Measurements from ENCODE around the gene RPS6KB2. TPM values are rescaled to one million over a fixed set of nuclear protein-coding genes. Genes with fewer than 3 reads are reported as not detected.
"Not testable (repeated sequence)": the region's sequence is repeated elsewhere in the genome, so short reads cannot be mapped to it uniquely, and the experiment has no call there.

Gene RPS6KB2
- total and polyA plus RNA-seq, 10 of the 15 experiments (the other 5 are each of a cell fraction or from before 2014, with no cell fraction given) = 0.39 to 101 (median 58.4) TPM

DNA sequence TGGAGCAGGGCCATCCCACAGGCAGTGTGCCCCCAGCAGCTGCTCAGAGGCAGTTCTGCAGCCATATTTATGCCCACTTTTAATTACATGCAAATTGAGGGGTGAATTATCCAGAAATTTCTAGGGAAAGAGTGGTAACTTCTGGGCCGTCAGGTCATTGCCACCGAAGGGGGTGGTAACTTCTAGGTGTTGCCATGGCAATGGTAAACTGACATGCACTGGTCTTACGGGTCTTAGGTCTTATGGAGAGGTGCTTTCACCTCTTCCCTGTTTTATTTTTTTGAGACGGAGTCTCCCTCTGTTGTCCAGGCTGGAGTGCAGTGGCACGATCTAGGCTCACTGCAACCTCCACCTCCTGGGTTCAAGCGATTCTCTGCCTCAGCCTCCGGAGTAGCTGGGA is 44.6 kb downstream of the RPS6KB2 start:
- Histone ChIP-seq H4K20me1 (ENCODE audit: control insufficient read depth, insufficient read depth) (no peaks in the 10 kb centered on the region), H3K4me3 (no peak overlapping the region), H2AFZ (ENCODE audit: control insufficient read depth, low read depth, low read length) (no peak overlapping the region), H3K4me2 (ENCODE audit: control insufficient read depth, insufficient read depth) (no peak overlapping the region), H3K79me2 (ENCODE audit: control insufficient read depth, insufficient read depth, low read length) (peaks cover 7% of the 10 kb centered on the region), H3K9ac (ENCODE audit: control insufficient read depth, insufficient read depth, low read length) (no peak overlapping the region), H3K36me3 (ENCODE audit: control insufficient read depth in 2 of 2, insufficient read depth in 2 of 2, low read length in 1 of 2) (no peaks in the 10 kb centered on the region), H3K27me3 (replicated peaks in 1 of 2; ENCODE audit: control insufficient read depth in 2 of 2, insufficient read depth in 2 of 2, low read length in 1 of 2) (no peaks in the 10 kb centered on the region), H3K9me3 (replicated peaks; ENCODE audit: control insufficient read depth, insufficient read depth, low read length) (no peaks in the 10 kb centered on the region; the same call in 2 of the 3 replicates), H3K27ac (ENCODE audit: control insufficient read depth, insufficient read depth) (no peak overlapping the region), H3K4me1 (ENCODE audit: control insufficient read depth, insufficient read depth, low read length) (peaks cover 16% of the 10 kb centered on the region)
- ChIA-PET SMC1A (ENCODE audit: uncharacterized antibody, unreplicated experiment) (interaction anchor here (1.0 kb wide), 1 partner anchor 128 kb away, joined by 3 read pairs; no protein-coding TSS in a partner anchor), CTCF (interaction anchor here (1.1 kb wide), 1 partner anchor 70 kb away, joined by 3 read pairs; no protein-coding TSS in a partner anchor), RAD21 (ENCODE audit: unreplicated experiment) (no interaction called here), POLR2A (interaction anchor here (6.4 kb wide), 1 partner anchor 70 kb away, joined by 72 read pairs; the partner anchor contains the start of genes PPP1CA and TBC1D10C)
- TF ChIP-seq ZNF274 (IDR thresholded peaks at IDR 0.05; ENCODE audit: insufficient read depth, insufficient read length) (no peak), PKNOX1 (IDR thresholded peaks at IDR 0.05) (peak; percentile 56)
- intact Hi-C loops (cut with micrococcal nuclease; ENCODE audit: unreplicated experiment) (no loop called here), in situ Hi-C loops (cut with MboI) (no loop called here)
- no TSS peak for BruUV-seq (replicated peaks)
- WGBS (ENCODE audit: insufficient coverage, insufficient replicate concordance, low lambda C conversion rate, missing lambda C conversion rate) = 59% methylated on average over 7 of the region's 7 CpGs
- no peak for DNase-seq (ENCODE audit: low read depth, low spot score)
- FAIRE-seq = no peak
- no peak for ATAC-seq

GRCh38 chr11:67476692-67477091 is 48.4 kb downstream of the RPS6KB2 start:
- H3K4me2 ChIP-seq (ENCODE audit: control insufficient read depth, insufficient read depth); H3K4me1 ChIP-seq (ENCODE audit: control insufficient read depth, insufficient read depth, low read length); FAIRE-seq; H3K9me3 ChIP-seq (replicated peaks; ENCODE audit: control insufficient read depth, insufficient read depth, low read length); H3K36me3 ChIP-seq (ENCODE audit: control insufficient read depth in 2 of 2, insufficient read depth in 2 of 2, low read length in 1 of 2); H2AFZ ChIP-seq (ENCODE audit: control insufficient read depth, low read depth, low read length); H3K4me3 ChIP-seq; ATAC-seq; H4K20me1 ChIP-seq (ENCODE audit: control insufficient read depth, insufficient read depth); in situ Hi-C loops (cut with MboI); H3K27me3 ChIP-seq (replicated peaks in 1 of 2; ENCODE audit: control insufficient read depth in 2 of 2, insufficient read depth in 2 of 2, low read length in 1 of 2); H3K27ac ChIP-seq (ENCODE audit: control insufficient read depth, insufficient read depth); BruUV-seq (replicated peaks); intact Hi-C loops (cut with micrococcal nuclease; ENCODE audit: unreplicated experiment); H3K9ac ChIP-seq (ENCODE audit: control insufficient read depth, insufficient read depth, low read length); H3K79me2 ChIP-seq (ENCODE audit: control insufficient read depth, insufficient read depth, low read length); DNase-seq (ENCODE audit: low read depth, low spot score): not testable (repeated sequence)
- TF ChIP-seq NFYB (IDR thresholded peaks at IDR 0.05; ENCODE audit: insufficient read depth, low read depth, low read length) = 0 out of 2 replicates have a peak, but pooled peaks have one; percentile 31
- WGBS (ENCODE audit: insufficient coverage, insufficient replicate concordance, low lambda C conversion rate, missing lambda C conversion rate) = 79% methylated on average over 10 of the region's 10 CpGs
- ChIA-PET SMC1A (ENCODE audit: uncharacterized antibody, unreplicated experiment) (interaction anchor here (0.6 kb wide), 1 partner anchor 111 kb away, joined by 3 read pairs; no protein-coding TSS in a partner anchor), CTCF (interaction anchor here (0.6 to 2.0 kb wide), 2 partner anchors 75 to 93 kb away, joined by 3 to 7 read pairs; partner anchors contain the start of gene PPP1CA), RAD21 (ENCODE audit: unreplicated experiment) (interaction anchor here (1.4 kb wide), 1 partner anchor 9 kb away, joined by 3 read pairs; no protein-coding TSS in a partner anchor), POLR2A (interaction anchor here (0.7 to 1.7 kb wide), 2 partner anchors 11 to 71 kb away, joined by 4 read pairs; no protein-coding TSS in a partner anchor)

DNA sequence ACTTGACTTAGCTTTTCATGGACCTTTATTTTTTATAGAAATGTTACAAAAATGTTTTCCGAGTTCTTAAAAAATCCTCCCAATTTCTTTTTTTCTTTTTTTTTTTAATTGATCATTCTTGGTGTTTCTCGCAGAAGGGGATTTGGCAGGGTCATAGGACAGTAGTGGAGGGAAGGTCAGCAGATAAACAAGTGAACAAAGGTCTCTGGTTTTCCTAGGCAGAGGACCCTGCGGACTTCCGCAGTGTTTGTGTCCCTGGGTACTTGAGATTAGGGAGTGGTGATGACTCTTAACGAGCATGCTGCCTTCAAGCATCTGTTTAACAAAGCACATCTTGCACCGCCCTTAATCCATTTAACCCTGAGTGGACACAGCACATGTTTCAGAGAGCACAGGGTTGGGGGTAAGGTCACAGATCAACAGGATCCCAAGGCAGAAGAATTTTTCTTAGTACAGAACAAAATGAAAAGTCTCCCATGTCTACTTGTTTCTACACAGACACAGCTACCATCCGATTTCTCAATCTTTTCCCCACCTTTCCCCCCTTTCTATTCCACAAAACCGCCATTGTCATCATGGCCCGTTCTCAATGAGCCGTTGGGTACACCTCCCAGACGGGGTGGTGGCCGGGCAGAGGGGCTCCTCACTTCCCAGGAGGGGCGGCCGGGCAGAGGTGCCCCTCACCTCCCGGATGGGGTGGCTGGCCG is 49.2 kb downstream of the RPS6KB2 start:
- BruUV-seq (replicated peaks); H4K20me1 ChIP-seq (ENCODE audit: control insufficient read depth, insufficient read depth); H3K79me2 ChIP-seq (ENCODE audit: control insufficient read depth, insufficient read depth, low read length); FAIRE-seq; DNase-seq (ENCODE audit: low read depth, low spot score); in situ Hi-C loops (cut with MboI); ATAC-seq; H3K36me3 ChIP-seq (ENCODE audit: control insufficient read depth in 2 of 2, insufficient read depth in 2 of 2, low read length in 1 of 2); H3K27me3 ChIP-seq (replicated peaks in 1 of 2; ENCODE audit: control insufficient read depth in 2 of 2, insufficient read depth in 2 of 2, low read length in 1 of 2); H3K4me3 ChIP-seq; H3K4me2 ChIP-seq (ENCODE audit: control insufficient read depth, insufficient read depth); H2AFZ ChIP-seq (ENCODE audit: control insufficient read depth, low read depth, low read length); intact Hi-C loops (cut with micrococcal nuclease; ENCODE audit: unreplicated experiment); H3K4me1 ChIP-seq (ENCODE audit: control insufficient read depth, insufficient read depth, low read length); H3K9me3 ChIP-seq (replicated peaks; ENCODE audit: control insufficient read depth, insufficient read depth, low read length); H3K27ac ChIP-seq (ENCODE audit: control insufficient read depth, insufficient read depth); H3K9ac ChIP-seq (ENCODE audit: control insufficient read depth, insufficient read depth, low read length): not testable (repeated sequence)
- SMC1A ChIA-PET (ENCODE audit: uncharacterized antibody, unreplicated experiment) = interaction anchor here (0.6 kb wide), 1 partner anchor 111 kb away, joined by 3 read pairs; no protein-coding TSS in a partner anchor
- 68% methylated on average over 15 of the region's 16 CpGs for WGBS (ENCODE audit: insufficient coverage, insufficient replicate concordance, low lambda C conversion rate, missing lambda C conversion rate)
- RAD21 ChIA-PET (ENCODE audit: unreplicated experiment) = interaction anchor here (1.4 kb wide), 1 partner anchor 8 kb away, joined by 3 read pairs; no protein-coding TSS in a partner anchor
- CTCF ChIA-PET = interaction anchor here (0.6 kb wide), 1 partner anchor 94 kb away, joined by 3 read pairs; no protein-coding TSS in a partner anchor
- POLR2A ChIA-PET = interaction anchor here (0.7 to 1.7 kb wide), 5 partner anchors 10 to 154 kb away, joined by 3 to 9 read pairs (median 4); no protein-coding TSS in a partner anchor
